Stomach (tissue), 4 donors: ENCODE data around the gene HIGD1C.
"Not testable (repeated sequence)": the region's sequence is repeated elsewhere in the genome, so short reads cannot be mapped to it uniquely, and the experiment has no call there.

Source experiments
- EP300 ChIP-seq: sonication (generic); formaldehyde crosslinking; IDR thresholded peaks from one replicate; pipeline ENCODE4 v1.6.1; 2017; ENCODE audit warnings: antibody characterized with exemption
- POLR2A ChIP-seq, 4 donors: fragments of 450-650 bp; IDR thresholded peaks; one replicate each; pipeline ENCODE4 v1.6.1; 2016; ENCODE audit warnings: antibody characterized with exemption in 4 of 4, control low read depth in 2 of 4, mild to moderate bottlenecking in 1 of 4, moderate library complexity in 1 of 4
- POLR2AphosphoS5 ChIP-seq, 3 donors: sonication (generic); formaldehyde crosslinking; IDR thresholded peaks; one replicate each; pipeline ENCODE4 v1.6.1; 2016; ENCODE audit warnings: antibody characterized with exemption in 3 of 3
- TF ChIP-seq, protein P1 (sequence below), 7 experiments: fragments of 450-650 bp in 4 of 7; fragments of 200-600 bp in 3 of 7; sonication (generic) in 3 of 7; IDR thresholded peaks; one replicate each; pipeline ENCODE4 v1.5.1; 2016 to 2019; ENCODE audit warnings: antibody characterized with exemption in 7 of 7, control low read depth in 2 of 7, mild to moderate bottlenecking in 1 of 7

DNA sequence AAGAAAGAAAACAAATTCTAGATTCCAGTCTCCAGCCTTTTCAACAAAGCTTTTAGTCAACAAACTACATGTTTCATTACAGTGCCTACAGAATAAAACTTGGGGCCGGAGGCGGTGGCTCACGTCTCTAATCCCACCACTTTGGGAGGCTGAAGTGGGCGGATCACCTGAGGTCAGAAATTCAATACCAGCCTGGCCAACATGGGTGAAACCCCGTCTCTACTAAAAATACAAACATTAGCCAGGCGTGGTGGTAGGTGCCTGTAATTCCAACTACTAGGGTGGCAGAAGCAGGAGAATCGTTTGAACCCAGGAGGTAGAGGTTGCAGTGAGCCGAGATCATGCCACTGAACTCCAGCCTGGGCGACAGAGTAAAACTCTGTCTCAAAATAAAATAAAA lies 62.1 kb downstream of the HIGD1C start:
- TF ChIP-seq, protein P1, sequence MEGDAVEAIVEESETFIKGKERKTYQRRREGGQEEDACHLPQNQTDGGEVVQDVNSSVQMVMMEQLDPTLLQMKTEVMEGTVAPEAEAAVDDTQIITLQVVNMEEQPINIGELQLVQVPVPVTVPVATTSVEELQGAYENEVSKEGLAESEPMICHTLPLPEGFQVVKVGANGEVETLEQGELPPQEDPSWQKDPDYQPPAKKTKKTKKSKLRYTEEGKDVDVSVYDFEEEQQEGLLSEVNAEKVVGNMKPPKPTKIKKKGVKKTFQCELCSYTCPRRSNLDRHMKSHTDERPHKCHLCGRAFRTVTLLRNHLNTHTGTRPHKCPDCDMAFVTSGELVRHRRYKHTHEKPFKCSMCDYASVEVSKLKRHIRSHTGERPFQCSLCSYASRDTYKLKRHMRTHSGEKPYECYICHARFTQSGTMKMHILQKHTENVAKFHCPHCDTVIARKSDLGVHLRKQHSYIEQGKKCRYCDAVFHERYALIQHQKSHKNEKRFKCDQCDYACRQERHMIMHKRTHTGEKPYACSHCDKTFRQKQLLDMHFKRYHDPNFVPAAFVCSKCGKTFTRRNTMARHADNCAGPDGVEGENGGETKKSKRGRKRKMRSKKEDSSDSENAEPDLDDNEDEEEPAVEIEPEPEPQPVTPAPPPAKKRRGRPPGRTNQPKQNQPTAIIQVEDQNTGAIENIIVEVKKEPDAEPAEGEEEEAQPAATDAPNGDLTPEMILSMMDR (IDR thresholded peaks at IDR 0.05) = not testable (repeated sequence)
- TF ChIP-seq POLR2AphosphoS5 (IDR thresholded peaks at IDR 0.05); POLR2A (IDR thresholded peaks at IDR 0.05); EP300: not testable (repeated sequence)
